IMR-90 (cell line): ENCODE results near the gene DISP1. TPM values are rescaled to one million over a fixed set of nuclear protein-coding genes. Genes with fewer than 3 reads are reported as not detected.

Experiments used
- ATAC-seq: fragments of 200-7000 bp; cut with Tn5 transposase; 2 replicates; pipeline ENCODE4 v1.9.1; 2020; ENCODE audit warnings: low read depth, mild to moderate bottlenecking, moderate library complexity
- BruUV-seq: library from RNA; stranded (reverse); fragments of 400-500 nt; replicated peaks from 2 replicates; lab custom pipeline; 2021; lab: Mats Ljungman, UMichigan
- CTCF ChIA-PET: fragments of 300-600 bp; formaldehyde crosslinking; extraction: SDS; loops from one replicate; lab custom pipeline; 2021; ENCODE audit warnings: antibody characterized with exemption; lab: Yijun Ruan, JAX
- POLR2A ChIA-PET: fragments of 300-600 bp; sonication (Branson Sonifier 250); formaldehyde crosslinking; loops from one replicate; lab custom pipeline; 2022; ENCODE audit warnings: antibody characterized with exemption; ENCODE audit not compliant: unreplicated experiment; lab: Charles Lee
- DNase-seq: peaks from one replicate; pipeline ENCODE4 v3.0.0; 2013
- H2AFZ ChIP-seq: replicated peaks from 2 replicates; pipeline ENCODE3; 2013; ENCODE audit warnings: low read length, mild to moderate bottlenecking; ENCODE audit not compliant: poor library complexity
- H2AK5ac ChIP-seq: 2 replicates; pipeline ENCODE4 v1.6.1; 2013; ENCODE audit warnings: low read depth, low read length, inconsistent platforms
- H2AK9ac ChIP-seq: replicated peaks from 2 replicates; pipeline ENCODE3; 2013; ENCODE audit warnings: mild to moderate bottlenecking, low read depth, low read length, moderate library complexity; ENCODE audit not compliant: poor library complexity
- H2BK120ac ChIP-seq: 2 replicates; pipeline ENCODE4 v1.6.1; 2013; ENCODE audit warnings: low read depth, low read length, inconsistent platforms
- H2BK15ac ChIP-seq: 3 replicates; pipeline ENCODE4 v1.6.1; 2013; ENCODE audit warnings: low read depth, low read length, inconsistent platforms
- H2BK20ac ChIP-seq: 2 replicates; pipeline ENCODE4 v1.6.1; 2013; ENCODE audit warnings: low read depth, mild to moderate bottlenecking, inconsistent platforms, low read length, moderate library complexity
- H2BK5ac ChIP-seq: 2 replicates; pipeline ENCODE4 v1.6.1; 2013; ENCODE audit warnings: mild to moderate bottlenecking, low read depth, low read length, inconsistent platforms; ENCODE audit not compliant: poor library complexity, severe bottlenecking
- H3K14ac ChIP-seq: replicated peaks from 2 replicates; pipeline ENCODE4 v1.6.1; 2013; ENCODE audit warnings: low read depth, low read length, inconsistent platforms
- H3K18ac ChIP-seq: 2 replicates; pipeline ENCODE4 v1.6.1; 2013; ENCODE audit warnings: low read depth, low read length, control low read depth
- H3K23ac ChIP-seq: 2 replicates; pipeline ENCODE4 v1.6.1; 2013; ENCODE audit warnings: low read depth, low read length, inconsistent platforms
- H3K27ac ChIP-seq: 2 replicates; pipeline ENCODE4 v1.5.1; 2013; ENCODE audit warnings: mild to moderate bottlenecking, control low read depth, low read length; ENCODE audit not compliant: insufficient read depth
- H3K27me3 ChIP-seq: 2 replicates; pipeline ENCODE4 v1.6.1; 2013; ENCODE audit warnings: low read length; ENCODE audit not compliant: control insufficient read depth, insufficient read depth
- H3K36me3 ChIP-seq: 2 replicates; pipeline ENCODE4 v1.6.1; 2013; ENCODE audit warnings: low read length, mixed read lengths; ENCODE audit not compliant: control insufficient read depth, insufficient read depth
- H3K4ac ChIP-seq: 2 replicates; pipeline ENCODE4 v1.6.1; 2013; ENCODE audit warnings: low read depth, low read length, inconsistent platforms
- H3K4me1 ChIP-seq: 2 replicates; pipeline ENCODE4 v1.6.1; 2013; ENCODE audit warnings: low read length, mixed read lengths; ENCODE audit not compliant: control insufficient read depth, insufficient read depth
- H3K4me2 ChIP-seq: 2 replicates; pipeline ENCODE4 v1.6.1; 2013; ENCODE audit warnings: low read depth, mild to moderate bottlenecking, control low read depth, low read length, moderate library complexity
- H3K4me3 ChIP-seq: 2 replicates; pipeline ENCODE4 v1.5.1; 2013; ENCODE audit warnings: low read depth, mild to moderate bottlenecking, control low read depth, low read length, moderate library complexity; ENCODE audit not compliant: insufficient read depth
- H3K56ac ChIP-seq: 2 replicates; pipeline ENCODE4 v1.6.1; 2013; ENCODE audit warnings: low read length, inconsistent platforms; ENCODE audit not compliant: insufficient read depth; ENCODE audit errors: extremely low read depth
- H3K79me1 ChIP-seq, 2 experiments: 2 replicates each; pipeline ENCODE4 v1.6.1; 2013; ENCODE audit warnings: low read length in 2 of 2, inconsistent platforms in 1 of 2, low read depth in 1 of 2
- H3K9ac ChIP-seq: 2 replicates; pipeline ENCODE4 v1.6.1; 2013; ENCODE audit warnings: low read depth, low read length, control low read depth
- H3K9me1 ChIP-seq: 2 replicates; pipeline ENCODE4 v1.6.1; 2013; ENCODE audit warnings: low read length, inconsistent platforms; ENCODE audit not compliant: insufficient read depth
- H3K9me3 ChIP-seq: 2 replicates; pipeline ENCODE4 v1.6.1; 2013; ENCODE audit warnings: low read length; ENCODE audit not compliant: control insufficient read depth, insufficient read depth
- H4K20me1 ChIP-seq: 2 replicates; pipeline ENCODE4 v1.6.1; 2013; ENCODE audit warnings: low read length, inconsistent platforms; ENCODE audit not compliant: insufficient read depth
- H4K5ac ChIP-seq: 2 replicates; pipeline ENCODE4 v1.6.1; 2013; ENCODE audit warnings: mild to moderate bottlenecking, low read depth, low read length, control low read depth
- H4K8ac ChIP-seq, 2 experiments: 2 replicates each; pipeline ENCODE4 v1.6.1; 2013; ENCODE audit warnings: low read depth in 2 of 2, low read length in 2 of 2, control low read depth in 1 of 2, inconsistent platforms in 1 of 2
- H4K91ac ChIP-seq: 2 replicates; pipeline ENCODE4 v1.6.1; 2013; ENCODE audit warnings: low read depth, low read length, inconsistent platforms; ENCODE audit not compliant: insufficient read depth
- WGBS, 2 experiments: methylation state at CpG; one replicate each; pipeline versions ENCODE4 v1.1.5 to v1.1.7; 2013; ENCODE audit warnings: missing lambda C conversion rate in 2 of 2; ENCODE audit not compliant: insufficient read length in 1 of 2; ENCODE audit errors: extremely low coverage in 2 of 2; 5-methylcytosine and 5-hydroxymethylcytosine counted together
- dilution Hi-C: fragments of 300-500 bp; cut with HindIII; formaldehyde crosslinking; loops from one replicate; pipeline ENCODE4 v1.14.3; 2018; ENCODE audit warnings: low sequenced_read_pairs; ENCODE audit not compliant: unreplicated experiment
- in situ Hi-C: fragments of 300-500 bp; cut with MboI; formaldehyde crosslinking; loops from 3 replicates; pipeline ENCODE4 v1.14.3; 2019; ENCODE audit warnings: low sequenced_read_pairs, inconsistent platforms, mixed read lengths
- intact Hi-C: fragments of 100-400 bp; cut with micrococcal nuclease; formaldehyde crosslinking; loops from 2 replicates; pipeline ENCODE4 v1.10.0; 2022
- polyA plus RNA-seq, 3 experiments: library from polyadenylated mRNA; depleted of rRNA; stranded (reverse); fragments of >200 nt; gene quantifications; 2 replicates each; pipeline ENCODE4 v1.2.3, GENCODE V29; 2012; ENCODE audit warnings: low replicate concordance in 1 of 3
- total RNA-seq: library from RNA; depleted of rRNA; stranded (reverse); fragments of >200 nt; gene quantifications from 2 replicates; pipeline ENCODE4 v1.2.3, GENCODE V29; 2012
- TF ChIP-seq, protein P1 (sequence below): fragments of 150-350 bp; IDR thresholded peaks from 2 replicates; pipeline ENCODE4 v1.6.1; 2016; ENCODE audit warnings: low read depth, mild to moderate bottlenecking, low read length, moderate library complexity, borderline replicate concordance

The DISP1 gene
- total and polyA plus RNA-seq, 2 of the 4 experiments (the other 2 are of a cell fraction), result 3.3 to 5.2 TPM

GRCh38 chr1:222811671-222812070 is 3.2 kb upstream of the DISP1 start:
- H3K27me3 ChIP-seq, result no peaks in the 10 kb centered on the region
- no peak overlapping the region for H2BK5ac ChIP-seq
- no peak overlapping the region for H3K4me2 ChIP-seq
- no peak overlapping the region for H2BK15ac ChIP-seq
- H3K9ac ChIP-seq, result no peak overlapping the region
- no peaks in the 10 kb centered on the region for H3K36me3 ChIP-seq
- H4K5ac ChIP-seq, result no peak overlapping the region
- no peak overlapping the region for H3K56ac ChIP-seq
- CTCF ChIA-PET, result interaction anchor here (0.6 to 1.0 kb wide), 2 partner anchors 88 to 278 kb away, joined by 8 to 10 read pairs; no protein-coding TSS in a partner anchor
- BruUV-seq, result no TSS peak
- no peak overlapping the region for H3K14ac ChIP-seq
- H3K9me3 ChIP-seq, result no peaks in the 10 kb centered on the region
- dilution Hi-C loops (no loop called here), in situ Hi-C loops (no loop called here), intact Hi-C loops (no loop called here)
- H3K4me3 ChIP-seq, result no peak overlapping the region
- ATAC-seq (no peak), DNase-seq (no peak)
- no peak overlapping the region for H4K8ac ChIP-seq
- peaks cover 6% of the 10 kb centered on the region; the same call in 1 of the 2 replicates for H3K4me1 ChIP-seq
- no CpG with 5 or more reads among the region's 4 CpGs for WGBS, 2 experiments
- no peak overlapping the region for H4K91ac ChIP-seq
- H2AK9ac ChIP-seq, result no peak overlapping the region
- peaks cover 8% of the 10 kb centered on the region; the same call in 1 of the 2 replicates for H3K9me1 ChIP-seq
- no peak overlapping the region for H2BK20ac ChIP-seq
- no peak overlapping the region for H3K27ac ChIP-seq
- H3K4ac ChIP-seq, result no peak overlapping the region
- TF ChIP-seq, protein P1, sequence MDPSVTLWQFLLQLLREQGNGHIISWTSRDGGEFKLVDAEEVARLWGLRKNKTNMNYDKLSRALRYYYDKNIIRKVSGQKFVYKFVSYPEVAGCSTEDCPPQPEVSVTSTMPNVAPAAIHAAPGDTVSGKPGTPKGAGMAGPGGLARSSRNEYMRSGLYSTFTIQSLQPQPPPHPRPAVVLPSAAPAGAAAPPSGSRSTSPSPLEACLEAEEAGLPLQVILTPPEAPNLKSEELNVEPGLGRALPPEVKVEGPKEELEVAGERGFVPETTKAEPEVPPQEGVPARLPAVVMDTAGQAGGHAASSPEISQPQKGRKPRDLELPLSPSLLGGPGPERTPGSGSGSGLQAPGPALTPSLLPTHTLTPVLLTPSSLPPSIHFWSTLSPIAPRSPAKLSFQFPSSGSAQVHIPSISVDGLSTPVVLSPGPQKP, result no peak
- H3K23ac ChIP-seq, result no peak overlapping the region
- POLR2A ChIA-PET, result no interaction called here
- no peaks in the 10 kb centered on the region for H4K20me1 ChIP-seq
- H2BK120ac ChIP-seq, result no peak overlapping the region
- no peak overlapping the region for H2AFZ ChIP-seq
- peaks cover 6 to 9% of the 10 kb centered on the region in 2 experiments for H3K79me1 ChIP-seq
- H3K18ac ChIP-seq, result no peak overlapping the region
- no peak overlapping the region for H2AK5ac ChIP-seq
